GM23248 (cell line): ENCODE data around the gene AVPR1B. TPM values are rescaled to one million over a fixed set of nuclear protein-coding genes. Genes with fewer than 3 reads are reported as not detected.

Experiments used
- DNase-seq: peaks from one replicate; pipeline ENCODE4 v3.0.0-alpha.2; 2015
- H2AFZ ChIP-seq: fragments of 200-600 bp; sonication (generic); 2 replicates; pipeline ENCODE4 v1.6.1; 2016; ENCODE audit warnings: antibody characterized with exemption
- H3F3A ChIP-seq: fragments of 200-600 bp; sonication (generic); 2 replicates; pipeline ENCODE4 v1.6.1; 2016; ENCODE audit warnings: mild to moderate bottlenecking, antibody characterized with exemption, mixed run types; ENCODE audit not compliant: insufficient read depth
- H3K27ac ChIP-seq: fragments of 200-600 bp; sonication (generic); 2 replicates; pipeline ENCODE4 v1.5.1; 2016; ENCODE audit warnings: mild to moderate bottlenecking
- H3K27me3 ChIP-seq: fragments of 200-600 bp; sonication (generic); replicated peaks from 2 replicates; pipeline ENCODE4 v1.6.1; 2016; ENCODE audit warnings: mild to moderate bottlenecking; ENCODE audit not compliant: insufficient read depth
- H3K36me3 ChIP-seq: fragments of 200-600 bp; sonication (generic); 2 replicates; pipeline ENCODE4 v1.6.1; 2016; ENCODE audit warnings: low read depth, mild to moderate bottlenecking
- H3K4me1 ChIP-seq: fragments of 200-600 bp; sonication (generic); 2 replicates; pipeline ENCODE4 v1.6.1; 2016; ENCODE audit warnings: mild to moderate bottlenecking; ENCODE audit not compliant: insufficient read depth
- H3K4me2 ChIP-seq: fragments of 200-600 bp; sonication (generic); one replicate; pipeline ENCODE4 v1.6.1; 2016; ENCODE audit warnings: mild to moderate bottlenecking; ENCODE audit not compliant: unreplicated experiment
- H3K4me3 ChIP-seq: fragments of 200-600 bp; sonication (generic); 2 replicates; pipeline ENCODE4 v1.5.1; 2016; ENCODE audit warnings: mild to moderate bottlenecking
- H3K79me2 ChIP-seq: fragments of 200-600 bp; sonication (generic); 2 replicates; pipeline ENCODE4 v1.6.1; 2016; ENCODE audit warnings: mild to moderate bottlenecking; ENCODE audit not compliant: insufficient read depth
- H3K9ac ChIP-seq: fragments of 200-600 bp; sonication (generic); 2 replicates; pipeline ENCODE4 v1.6.1; 2016; ENCODE audit warnings: mild to moderate bottlenecking
- H3K9me2 ChIP-seq: fragments of 200-600 bp; sonication (generic); 2 replicates; pipeline ENCODE4 v1.6.1; 2016; ENCODE audit warnings: mixed run types, mild to moderate bottlenecking, moderate library complexity; ENCODE audit not compliant: insufficient read depth
- H3K9me3 ChIP-seq: fragments of 200-600 bp; sonication (generic); one replicate; pipeline ENCODE4 v1.6.1; 2017; ENCODE audit warnings: low read depth
- H4K20me1 ChIP-seq: fragments of 200-600 bp; sonication (generic); 2 replicates; pipeline ENCODE4 v1.6.0; 2016; ENCODE audit not compliant: insufficient read depth
- EZH2 ChIP-seq: fragments of 200-600 bp; sonication (generic); IDR thresholded peaks from 2 replicates; pipeline ENCODE4 v1.6.1; 2018; ENCODE audit warnings: antibody characterized with exemption, mild to moderate bottlenecking; ENCODE audit not compliant: insufficient read depth, poor library complexity, severe bottlenecking
- EZH2phosphoT487 ChIP-seq: fragments of 200-600 bp; sonication (generic); IDR thresholded peaks from 2 replicates; pipeline ENCODE4 v1.6.1; 2018; ENCODE audit warnings: antibody characterized with exemption, moderate library complexity, mild to moderate bottlenecking, low read depth; ENCODE audit not compliant: insufficient read depth
- WGBS, 2 experiments: methylation state at CpG; one replicate each; pipeline ENCODE4 v1.1.6; 2015 to 2017; ENCODE audit warnings: low lambda C conversion rate in 2 of 2, low coverage in 1 of 2; ENCODE audit errors: missing lambda C conversion rate in 2 of 2; 5-methylcytosine and 5-hydroxymethylcytosine counted together
- in situ Hi-C: fragments of 300-500 bp; cut with MboI; formaldehyde crosslinking; loops from 2 replicates; pipeline ENCODE4 v1.15.0; 2020
- polyA plus RNA-seq: library from polyadenylated mRNA; unstranded; fragments of >200 nt; fragmentation: Nextera tagmentation; extraction: Ambion mirVana; gene quantifications from 2 replicates; pipeline ENCODE4 v1.2.1, GENCODE V29; 2016
- total RNA-seq: library from RNA; depleted of rRNA; stranded (reverse); fragments of >200 nt; shearing (Covaris generic); gene quantifications from 2 replicates; pipeline ENCODE4 v1.2.3, GENCODE V29; 2014; rRNA removed

Gene AVPR1B, protein sequence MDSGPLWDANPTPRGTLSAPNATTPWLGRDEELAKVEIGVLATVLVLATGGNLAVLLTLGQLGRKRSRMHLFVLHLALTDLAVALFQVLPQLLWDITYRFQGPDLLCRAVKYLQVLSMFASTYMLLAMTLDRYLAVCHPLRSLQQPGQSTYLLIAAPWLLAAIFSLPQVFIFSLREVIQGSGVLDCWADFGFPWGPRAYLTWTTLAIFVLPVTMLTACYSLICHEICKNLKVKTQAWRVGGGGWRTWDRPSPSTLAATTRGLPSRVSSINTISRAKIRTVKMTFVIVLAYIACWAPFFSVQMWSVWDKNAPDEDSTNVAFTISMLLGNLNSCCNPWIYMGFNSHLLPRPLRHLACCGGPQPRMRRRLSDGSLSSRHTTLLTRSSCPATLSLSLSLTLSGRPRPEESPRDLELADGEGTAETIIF
- total RNA-seq (not detected in 2 replicates), polyA plus RNA-seq (not detected in 2 replicates)

DNA sequence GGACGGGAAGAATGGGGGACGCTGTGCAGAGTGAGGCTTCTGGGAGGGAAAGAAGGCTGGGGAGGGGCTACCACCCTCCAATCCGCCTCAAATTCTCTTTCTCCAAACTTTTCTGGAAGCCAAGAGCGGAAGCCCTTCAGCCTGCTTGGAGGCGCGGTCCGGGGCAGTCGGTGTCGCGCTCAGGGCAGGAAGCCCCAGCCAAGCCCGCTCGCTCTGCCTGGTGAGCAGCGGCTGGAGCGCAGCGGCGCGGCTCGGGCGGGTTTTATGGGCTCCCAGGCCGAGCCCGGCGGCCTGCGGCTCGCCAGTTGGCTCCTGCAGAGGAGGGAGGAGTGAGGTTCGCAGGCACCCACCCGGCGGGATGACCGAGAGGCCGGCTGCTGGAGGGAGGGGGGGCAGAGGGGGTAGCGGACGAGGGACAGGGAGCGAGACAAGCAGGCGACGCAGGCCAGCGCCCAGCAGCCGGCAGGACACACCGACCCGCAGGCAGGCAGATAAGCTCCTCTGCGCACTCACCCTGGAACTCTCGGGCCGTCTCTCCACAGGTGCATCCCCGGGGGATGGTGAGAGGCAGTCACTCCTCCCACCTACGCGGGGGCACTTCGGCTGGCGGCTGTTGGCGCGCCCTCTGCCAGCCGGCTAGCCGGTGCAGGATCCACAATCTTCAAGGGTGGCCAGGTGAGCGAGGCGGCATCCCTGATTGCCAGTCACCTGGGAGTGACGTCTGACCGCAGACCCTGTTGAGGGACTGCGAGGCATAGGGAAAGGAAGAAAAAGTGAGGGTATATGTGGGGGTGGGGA, at the start of gene AVPR1B:
AVPR1B (minus strand) TSS at position 238 of the 798 bp plus-strand sequence. CDS start 498 bp downstream, outside the sequence.
- WGBS, 2 experiments: 2 to 3% methylated on average over 42 to 54 of the region's 55 CpGs
- H3K36me3 ChIP-seq: no peaks in the 10 kb centered on the region
- H2AFZ ChIP-seq: peak within 1 kb of the TSS; percentile 63
- H3K27me3 ChIP-seq: peaks cover 42% of the 10 kb centered on the region
- DNase-seq: peak; percentile 68
- TF ChIP-seq EZH2: no peak
- H3K27ac ChIP-seq: no peak within 1 kb of the TSS
- peak within 1 kb of the TSS; percentile 66 for H3K4me3 ChIP-seq
- no peaks in the 10 kb centered on the region for H3K9me3 ChIP-seq
- no peak within 1 kb of the TSS for H3K9ac ChIP-seq
- in situ Hi-C loops: no loop called here
- no peaks in the 10 kb centered on the region for H3K9me2 ChIP-seq
- peaks cover 3% of the 10 kb centered on the region; the same call in 1 of the 2 replicates for H3K4me1 ChIP-seq
- no peaks in the 10 kb centered on the region for H3K79me2 ChIP-seq
- peak within 1 kb of the TSS; percentile 77 for H3K4me2 ChIP-seq
- H4K20me1 ChIP-seq: no peaks in the 10 kb centered on the region
- no peaks in the 10 kb centered on the region for H3F3A ChIP-seq

DNA sequence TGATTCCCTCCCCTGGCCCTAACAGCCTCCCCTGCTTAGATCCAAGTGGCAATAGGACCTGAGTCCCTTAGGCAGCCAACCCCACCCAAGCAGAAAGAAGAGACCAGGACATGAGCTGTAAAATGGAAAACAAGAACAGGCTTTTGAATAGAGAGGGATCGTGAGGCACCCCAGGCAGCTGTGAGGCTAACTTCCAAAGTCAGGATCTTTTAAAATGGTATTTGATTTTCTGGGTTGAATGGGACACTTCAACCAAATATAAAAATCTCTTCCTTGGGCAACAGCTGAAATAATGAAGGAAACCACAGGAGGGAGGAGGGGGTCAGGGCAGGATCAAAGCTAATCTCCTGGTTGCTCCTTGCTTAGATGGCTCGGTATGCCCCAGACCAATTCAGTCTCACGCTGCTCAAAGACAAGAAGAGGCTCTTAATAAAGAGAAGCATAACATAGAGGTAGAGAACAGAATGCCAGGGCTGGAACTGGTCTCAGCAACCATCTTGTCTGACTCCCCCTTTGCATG, 28.6 kb upstream of the AVPR1B start:
- Histone ChIP-seq H4K20me1 (no peaks in the 10 kb centered on the region), H3K9me3 (no peaks in the 10 kb centered on the region), H3K79me2 (no peaks in the 10 kb centered on the region), H3K4me2 (no peak overlapping the region), H2AFZ (no peak overlapping the region), H3K9me2 (no peaks in the 10 kb centered on the region), H3K4me1 (no peaks in the 10 kb centered on the region), H3K9ac (no peak overlapping the region), H3K27me3 (peaks cover 65% of the 10 kb centered on the region), H3F3A (no peaks in the 10 kb centered on the region), H3K36me3 (no peaks in the 10 kb centered on the region), H3K4me3 (no peak overlapping the region), H3K27ac (no peak overlapping the region)
- TF ChIP-seq EZH2 (no peak), EZH2phosphoT487 (no peak)
- no peak for DNase-seq
- 41 to 48% methylated on average over 3 of the region's 3 CpGs for WGBS, 2 experiments
- in situ Hi-C loops: no loop called here

DNA sequence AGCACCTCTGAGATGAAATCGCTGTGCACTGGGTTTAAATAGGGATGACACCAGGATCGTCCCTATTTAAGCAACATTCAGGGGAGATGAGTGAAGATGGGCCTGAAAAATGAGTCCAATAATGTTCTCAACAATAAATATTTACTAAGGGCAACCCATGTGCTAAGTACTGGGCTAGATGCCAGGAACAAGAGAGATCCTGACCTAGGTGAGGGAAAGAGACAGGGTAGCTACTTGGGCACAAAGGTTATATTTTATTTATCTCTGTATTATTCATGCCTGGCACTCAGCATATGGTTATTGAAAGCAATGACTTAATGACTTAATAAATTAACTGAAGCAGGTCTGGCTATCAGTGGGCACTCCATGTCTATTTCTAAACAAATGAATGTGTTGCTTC, 27.4 kb upstream of the AVPR1B start:
- H3K36me3 ChIP-seq: no peaks in the 10 kb centered on the region
- no peak overlapping the region for H3K27ac ChIP-seq
- no peak overlapping the region for H3K4me2 ChIP-seq
- in situ Hi-C loops: no loop called here
- no peaks in the 10 kb centered on the region for H3K9me3 ChIP-seq
- H3K4me1 ChIP-seq: no peaks in the 10 kb centered on the region
- H3K9me2 ChIP-seq: no peaks in the 10 kb centered on the region
- no peaks in the 10 kb centered on the region for H3K79me2 ChIP-seq
- no peaks in the 10 kb centered on the region for H3F3A ChIP-seq
- H4K20me1 ChIP-seq: no peaks in the 10 kb centered on the region
- H2AFZ ChIP-seq: no peak overlapping the region
- 7 to 21% methylated on average over 2 of the region's 2 CpGs for WGBS, 2 experiments
- DNase-seq: no peak
- peaks cover 75% of the 10 kb centered on the region for H3K27me3 ChIP-seq
- TF ChIP-seq EZH2phosphoT487: no peak
- TF ChIP-seq EZH2: no peak
- no peak overlapping the region for H3K9ac ChIP-seq
- no peak overlapping the region for H3K4me3 ChIP-seq

DNA sequence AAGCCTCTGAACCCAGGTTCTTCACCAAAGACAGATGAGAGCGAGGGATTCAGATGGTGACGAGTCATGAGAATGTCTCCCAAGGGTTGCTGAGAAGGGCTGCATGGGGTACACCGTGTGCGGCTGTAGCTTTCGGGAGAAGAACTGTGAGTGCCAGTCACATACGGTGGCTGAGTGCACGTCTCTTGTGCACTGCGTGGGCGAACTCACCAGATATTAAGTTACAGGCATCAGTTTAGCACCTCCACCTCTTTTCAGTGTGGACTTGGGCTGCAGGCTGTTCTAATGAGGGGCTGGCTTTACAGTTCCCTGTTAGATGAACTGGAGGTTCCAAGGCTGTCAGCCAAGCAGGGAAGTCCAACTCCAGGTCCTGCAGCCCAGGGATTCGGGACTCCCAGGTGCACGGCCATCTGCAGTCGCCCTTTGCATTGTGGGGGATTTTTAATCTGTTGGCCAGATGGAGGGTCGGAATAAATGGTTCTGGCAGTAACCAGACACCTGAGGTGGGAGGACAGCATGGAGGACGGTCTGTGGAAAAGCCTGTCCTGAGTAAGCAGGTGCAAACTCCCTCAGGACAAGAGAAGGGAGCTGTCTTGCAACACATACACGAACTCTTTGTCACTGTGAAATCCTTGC, 26.5 kb upstream of the AVPR1B start:
- no peak overlapping the region for H3K4me3 ChIP-seq
- H3K4me2 ChIP-seq: no peak overlapping the region
- no peaks in the 10 kb centered on the region for H4K20me1 ChIP-seq
- no peaks in the 10 kb centered on the region for H3K4me1 ChIP-seq
- no peaks in the 10 kb centered on the region for H3K79me2 ChIP-seq
- peaks cover 80% of the 10 kb centered on the region for H3K27me3 ChIP-seq
- no peak overlapping the region for H3K27ac ChIP-seq
- no peaks in the 10 kb centered on the region for H3F3A ChIP-seq
- H3K9me3 ChIP-seq: no peaks in the 10 kb centered on the region
- in situ Hi-C loops: no loop called here
- TF ChIP-seq EZH2 (no peak), EZH2phosphoT487 (no peak)
- no peaks in the 10 kb centered on the region for H3K36me3 ChIP-seq
- no peak overlapping the region for H3K9ac ChIP-seq
- WGBS, 2 experiments: 58 to 59% methylated on average over 15 of the region's 15 CpGs
- H3K9me2 ChIP-seq: no peaks in the 10 kb centered on the region
- no peak overlapping the region for H2AFZ ChIP-seq
- no peak for DNase-seq
